ENCODE results near the gene SCUBE1. TPM values are rescaled to one million over a fixed set of nuclear protein-coding genes. Genes with fewer than 3 reads are reported as not detected.

SCUBE1 gene
- total RNA-seq, 4 donors from 2014 or later, result 81.3 to 214 (median 141) TPM

DNA sequence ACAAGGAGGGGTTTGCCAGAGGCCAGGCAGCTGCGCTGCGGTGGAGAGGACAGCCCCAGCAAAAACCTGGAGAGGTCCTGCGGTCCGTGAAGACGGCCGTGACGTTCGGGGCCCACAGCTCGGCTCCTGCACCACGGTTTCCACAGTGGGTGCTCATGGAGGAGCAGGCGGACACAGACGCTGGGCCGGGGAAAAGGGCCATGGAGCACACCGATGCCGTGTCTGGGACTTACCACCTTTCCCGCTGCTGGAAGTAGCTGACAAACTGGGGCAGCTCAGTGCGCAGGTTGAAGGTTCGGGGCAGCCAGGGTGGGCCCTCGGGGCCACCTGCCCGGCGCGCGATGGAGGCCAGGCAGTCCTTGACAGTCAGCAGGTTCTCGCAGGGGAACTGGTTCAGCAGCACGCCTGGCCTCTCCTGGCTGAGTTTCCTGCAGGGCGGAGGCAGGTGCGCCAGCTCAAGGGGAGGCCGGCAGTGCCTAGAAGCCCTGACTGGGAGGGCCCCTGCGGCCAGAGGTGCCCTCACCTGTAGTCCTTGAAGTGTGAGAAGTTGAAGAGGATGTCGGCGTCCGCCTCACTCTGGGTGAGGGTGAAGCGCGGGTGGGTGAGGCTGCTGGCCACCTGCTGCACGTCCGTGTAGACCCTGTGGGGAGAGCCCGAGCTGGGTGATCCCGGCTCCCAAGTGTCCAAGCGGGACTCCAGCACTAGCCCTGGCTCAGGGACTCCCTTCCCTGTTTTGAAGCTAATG is 169.0 kb downstream of the SCUBE1 start:
- Histone ChIP-seq H3K36me3 (peaks cover 4 to 99% (median 23%) of the 10 kb centered on the region in 3 donors), H3K9me3 (no peaks in the 10 kb centered on the region), H3K27me3 (no peaks in the 10 kb centered on the region), H3K27ac (no peak overlapping the region), H3K4me3 (no peak overlapping the region), H3K4me1 (no peaks in the 10 kb centered on the region)
- TF ChIP-seq POLR2A (IDR thresholded peaks at IDR 0.05) (no peak), EP300 (IDR thresholded peaks at IDR 0.05) (no peak)
- TF ChIP-seq, protein P1, sequence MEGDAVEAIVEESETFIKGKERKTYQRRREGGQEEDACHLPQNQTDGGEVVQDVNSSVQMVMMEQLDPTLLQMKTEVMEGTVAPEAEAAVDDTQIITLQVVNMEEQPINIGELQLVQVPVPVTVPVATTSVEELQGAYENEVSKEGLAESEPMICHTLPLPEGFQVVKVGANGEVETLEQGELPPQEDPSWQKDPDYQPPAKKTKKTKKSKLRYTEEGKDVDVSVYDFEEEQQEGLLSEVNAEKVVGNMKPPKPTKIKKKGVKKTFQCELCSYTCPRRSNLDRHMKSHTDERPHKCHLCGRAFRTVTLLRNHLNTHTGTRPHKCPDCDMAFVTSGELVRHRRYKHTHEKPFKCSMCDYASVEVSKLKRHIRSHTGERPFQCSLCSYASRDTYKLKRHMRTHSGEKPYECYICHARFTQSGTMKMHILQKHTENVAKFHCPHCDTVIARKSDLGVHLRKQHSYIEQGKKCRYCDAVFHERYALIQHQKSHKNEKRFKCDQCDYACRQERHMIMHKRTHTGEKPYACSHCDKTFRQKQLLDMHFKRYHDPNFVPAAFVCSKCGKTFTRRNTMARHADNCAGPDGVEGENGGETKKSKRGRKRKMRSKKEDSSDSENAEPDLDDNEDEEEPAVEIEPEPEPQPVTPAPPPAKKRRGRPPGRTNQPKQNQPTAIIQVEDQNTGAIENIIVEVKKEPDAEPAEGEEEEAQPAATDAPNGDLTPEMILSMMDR (IDR thresholded peaks at IDR 0.05), result no peak
- 92 to 95% methylated on average over 38 to 39 of the region's 39 CpGs for WGBS, 2 donors
- DNase-seq (ENCODE audit: low spot score in 2 of 2), result no peak

- no peak overlapping the region for H3K27ac ChIP-seq
- H3K4me3 ChIP-seq, result no peak overlapping the region
- WGBS, 2 donors, result 91 to 93% methylated on average over 9 of the region's 9 CpGs
- peaks cover 4 to 99% (median 20%) of the 10 kb centered on the region in 3 donors for H3K36me3 ChIP-seq
- H3K4me1 ChIP-seq, result no peaks in the 10 kb centered on the region
- H3K27me3 ChIP-seq, result no peaks in the 10 kb centered on the region
- no peak for TF ChIP-seq EP300 (IDR thresholded peaks at IDR 0.05)
- TF ChIP-seq, protein P1 (IDR thresholded peaks at IDR 0.05), result no peak
- TF ChIP-seq POLR2A (IDR thresholded peaks at IDR 0.05), result no peak
- H3K9me3 ChIP-seq, result no peaks in the 10 kb centered on the region
- no peak for DNase-seq (ENCODE audit: low spot score in 2 of 2)
Measured at GRCh38 chr22:43173566-43173965, 169.6 kb downstream of the SCUBE1 start.

DNA sequence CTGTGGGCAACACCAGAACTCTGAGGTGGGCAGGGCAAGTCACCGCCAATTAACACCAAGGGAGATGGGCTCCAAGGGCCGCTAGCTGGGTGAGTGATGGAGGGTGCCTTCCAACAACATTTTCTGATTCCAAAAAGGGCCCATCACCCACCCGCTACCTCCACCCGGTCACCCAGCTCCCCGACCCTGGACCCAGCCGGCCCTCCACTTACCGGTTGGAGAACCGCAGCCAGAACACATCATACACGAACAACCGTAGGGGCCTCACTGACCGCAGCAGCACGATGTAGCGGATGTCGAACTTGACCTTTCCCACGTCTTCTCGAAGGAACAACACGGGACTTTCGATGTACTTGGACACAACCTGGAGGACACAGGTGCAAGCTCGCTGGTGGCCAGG is 171.0 kb downstream of the SCUBE1 start:
- WGBS, 2 donors, result 88 to 97% methylated on average over 19 of the region's 19 CpGs
- Histone ChIP-seq H3K36me3 (peaks cover 4 to 100% (median 19%) of the 10 kb centered on the region in 3 donors), H3K9me3 (no peaks in the 10 kb centered on the region), H3K27ac (no peak overlapping the region), H3K27me3 (no peaks in the 10 kb centered on the region), H3K4me1 (no peaks in the 10 kb centered on the region), H3K4me3 (no peak overlapping the region)
- no peak for DNase-seq (ENCODE audit: low spot score in 2 of 2)
- no peak for TF ChIP-seq EP300 (IDR thresholded peaks at IDR 0.05)
- TF ChIP-seq, protein P1 (IDR thresholded peaks at IDR 0.05), result no peak
- no peak for TF ChIP-seq POLR2A (IDR thresholded peaks at IDR 0.05)

DNA sequence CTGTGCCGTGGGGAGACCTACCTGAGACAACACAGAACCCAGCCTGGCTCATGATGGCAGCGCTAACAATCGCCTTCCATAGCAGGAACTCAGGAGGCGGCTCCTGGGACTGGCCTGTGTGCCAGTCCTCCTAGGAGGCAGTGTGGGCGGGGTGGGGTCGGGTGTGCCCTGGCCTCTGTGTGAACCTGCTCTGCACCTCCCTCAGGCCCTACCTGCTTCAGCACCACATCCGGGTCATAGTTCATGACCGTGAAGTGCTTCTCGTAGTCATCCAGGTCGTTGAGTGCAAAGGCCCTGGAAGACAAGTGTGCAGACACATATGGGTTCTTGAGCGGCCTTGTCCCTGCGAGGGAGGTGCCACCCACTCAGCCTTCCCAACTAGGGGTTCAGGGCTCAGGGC is 171.6 kb downstream of the SCUBE1 start:
- H3K27ac ChIP-seq, result peak overlapping the region in 1 of 4 donors; percentile 40
- H3K9me3 ChIP-seq, result no peaks in the 10 kb centered on the region
- peaks cover 4 to 100% (median 19%) of the 10 kb centered on the region in 3 donors for H3K36me3 ChIP-seq
- no peak overlapping the region for H3K4me3 ChIP-seq
- H3K4me1 ChIP-seq, result no peaks in the 10 kb centered on the region
- no peak for DNase-seq (ENCODE audit: low spot score in 2 of 2)
- no peaks in the 10 kb centered on the region for H3K27me3 ChIP-seq
- TF ChIP-seq POLR2A (IDR thresholded peaks at IDR 0.05) (no peak), EP300 (IDR thresholded peaks at IDR 0.05) (no peak)
- TF ChIP-seq, protein P1 (IDR thresholded peaks at IDR 0.05), result no peak
- WGBS, 2 donors, result 80 to 92% methylated on average over 11 to 12 of the region's 12 CpGs

- no peaks in the 10 kb centered on the region for H3K27me3 ChIP-seq
- TF ChIP-seq, protein P1 (IDR thresholded peaks at IDR 0.05), result no peak
- TF ChIP-seq EP300 (IDR thresholded peaks at IDR 0.05), result no peak
- TF ChIP-seq POLR2A (IDR thresholded peaks at IDR 0.05), result no peak
- peak overlapping the region in 1 of 4 donors; percentile 40 for H3K27ac ChIP-seq
- H3K4me3 ChIP-seq, result no peak overlapping the region
- 84 to 93% methylated on average over 11 to 14 of the region's 14 CpGs for WGBS, 2 donors
- H3K36me3 ChIP-seq, result peaks cover 4 to 100% (median 19%) of the 10 kb centered on the region in 3 donors
- no peaks in the 10 kb centered on the region for H3K9me3 ChIP-seq
- DNase-seq (ENCODE audit: low spot score in 2 of 2), result no peak
- no peaks in the 10 kb centered on the region for H3K4me1 ChIP-seq
Measured at GRCh38 chr22:43171019-43171491, 172.1 kb downstream of the SCUBE1 start.
